Naive thymus-derived CD8-positive, alpha-beta T cell (primary cell): ENCODE measurements around the gene ARMC8. TPM values are rescaled to one million over a fixed set of nuclear protein-coding genes. Genes with fewer than 3 reads are reported as not detected.
"Not testable (repeated sequence)": the region's sequence is repeated elsewhere in the genome, so short reads cannot be mapped to it uniquely, and the experiment has no call there.

Experiments used
- ATAC-seq, 2 donors: fragments of 150-1000 bp; cut with Tn5 transposase in 1 of 2; sonication (Bioruptor Pico), chemical (Tn5 transposase) in 1 of 2; 1 replicate in 1 of 2; 2 replicates in 1 of 2; pipeline ENCODE4 v1.10.0; 2021; ENCODE audit warnings: mild to moderate bottlenecking in 2 of 2, moderate library complexity in 2 of 2
- POLR2A ChIA-PET: fragments of 350-600 bp; sonication (Branson Sonifier 250); formaldehyde crosslinking; loops from one replicate; lab custom pipeline; 2021; ENCODE audit warnings: antibody characterized with exemption; lab: Charles Lee
- DNase-seq, 10 donors: peaks; one replicate each; pipeline versions ENCODE4 v3.0.0 to v3.0.0-alpha.2; 2020 to 2022
- H3K27ac Mint-ChIP-seq, 10 donors: one replicate each; pipeline ENCODE4 v1.8.0; 2020 to 2022; ENCODE audit warnings: mild to moderate bottlenecking in 10 of 10, mixed read lengths in 10 of 10, moderate library complexity in 4 of 10, inconsistent platforms in 1 of 10
- H3K27me3 Mint-ChIP-seq, 5 donors: one replicate each; pipeline ENCODE4 v1.8.0; 2021 to 2022; ENCODE audit warnings: mixed read lengths in 5 of 5
- H3K36me3 Mint-ChIP-seq, 3 donors: one replicate each; pipeline ENCODE4 v1.8.0; 2020 to 2022; ENCODE audit warnings: mixed read lengths in 3 of 3, mild to moderate bottlenecking in 2 of 3, inconsistent platforms in 1 of 3
- H3K4me1 Mint-ChIP-seq, 4 donors: one replicate each; pipeline ENCODE4 v1.8.0; 2021 to 2022; ENCODE audit warnings: mixed read lengths in 4 of 4
- H3K4me3 Mint-ChIP-seq, 10 donors: one replicate each; pipeline ENCODE4 v1.8.0; 2020 to 2022; ENCODE audit warnings: mild to moderate bottlenecking in 10 of 10, mixed read lengths in 10 of 10, moderate library complexity in 6 of 10, inconsistent platforms in 1 of 10
- H3K9me3 Mint-ChIP-seq, 9 donors: one replicate each; pipeline ENCODE4 v1.8.0; 2020 to 2022; ENCODE audit warnings: mixed read lengths in 9 of 9, mild to moderate bottlenecking in 3 of 9, inconsistent platforms in 1 of 9, moderate library complexity in 1 of 9
- polyA plus RNA-seq, 3 donors: library from polyadenylated mRNA; unstranded; fragments of 300-500 nt; fragmentation: Illumina TruSeq; gene quantifications; one replicate each; pipeline ENCODE4 v1.2.3, GENCODE V29; 2021
- total RNA-seq, 8 experiments: library from RNA in 2 of 8; stranded (reverse) in 2 of 8; gene quantifications; one replicate each; pipeline ENCODE4 v1.2.3 and lab custom pipeline; 2021 to 2026

ARMC8 gene
- total RNA-seq (10 to 100 TPM; 69.5 to 75.0 TPM), polyA plus RNA-seq (10 to 100 TPM; 40.8 to 55.7 (median 44.1) TPM), total RNA-seq (lab: John Stamatoyannopoulos, UW) (63.0 to 101 (median 90.7) reads per million in 6 experiments)

GRCh38 chr3:138187296-138188012, at the start of gene ARMC8:
TSS of gene ARMC8 (plus strand) at chr3:138187301. CDS start at chr3:138187555, 254 bp downstream.
- Mint-ChIP-seq H3K4me1 (peaks cover 20 to 48% (median 45%) of the 10 kb centered on the region in 4 donors), H3K4me3 (peak within 1 kb of the TSS; percentile 93 to 98 (median 96))
- POLR2A ChIA-PET: interaction anchor here (1.2 to 4.2 kb wide), 6 partner anchors 9 to 421 kb away, joined by 3 to 53 read pairs (median 5); partner anchors contain the start of genes DBR1 and FAIM

GRCh38 chr3:138137861-138138260, 49.2 kb upstream of the ARMC8 start:
- H3K36me3 Mint-ChIP-seq: no peaks in the 10 kb centered on the region
- DNase-seq (no peak), ATAC-seq (no peak)
- H3K4me3 Mint-ChIP-seq: no peak overlapping the region
- H3K27ac Mint-ChIP-seq: no peak overlapping the region
- POLR2A ChIA-PET: no interaction called here
- H3K27me3 Mint-ChIP-seq: peaks cover 8 to 30% (median 11%) of the 10 kb centered on the region in 5 donors
- H3K9me3 Mint-ChIP-seq: no peaks in the 10 kb centered on the region
- H3K4me1 Mint-ChIP-seq: peaks cover 0 to 1% (median 0%) of the 10 kb centered on the region in 4 donors

More at GRCh38 chr3:138187296-138188012, at the start of gene ARMC8:
- DNase-seq: peak in 2 of 10 donors; percentile 50 to 93
- H3K27me3 Mint-ChIP-seq: peaks cover 0 to 12% (median 2%) of the 10 kb centered on the region in 5 donors
- no peaks in the 10 kb centered on the region for H3K9me3 Mint-ChIP-seq
- H3K27ac Mint-ChIP-seq: peak within 1 kb of the TSS; percentile 94 to 100 (median 96)
- ATAC-seq: peak; percentile 65 to 73
- H3K36me3 Mint-ChIP-seq: peaks cover 0 to 17% (median 0%) of the 10 kb centered on the region in 3 donors

- peaks cover 0 to 2% (median 0%) of the 10 kb centered on the region in 9 donors for H3K9me3 Mint-ChIP-seq
- POLR2A ChIA-PET: no interaction called here
- DNase-seq (no peak), ATAC-seq (no peak)
- peaks cover 8 to 30% (median 10%) of the 10 kb centered on the region in 5 donors for H3K27me3 Mint-ChIP-seq
- H3K36me3 Mint-ChIP-seq: no peaks in the 10 kb centered on the region
- no peak overlapping the region for H3K4me3 Mint-ChIP-seq
- no peak overlapping the region for H3K27ac Mint-ChIP-seq
- peaks cover 0 to 1% (median 0%) of the 10 kb centered on the region in 4 donors for H3K4me1 Mint-ChIP-seq
Measured at GRCh38 chr3:138139691-138140090, 47.4 kb upstream of the ARMC8 start.

- POLR2A ChIA-PET: no interaction called here
- Mint-ChIP-seq H3K4me3 (no peak overlapping the region), H3K27me3 (peaks cover 7 to 30% (median 10%) of the 10 kb centered on the region in 5 donors), H3K9me3 (peaks cover 0 to 2% (median 0%) of the 10 kb centered on the region in 9 donors), H3K4me1 (no peaks in the 10 kb centered on the region), H3K27ac (no peak overlapping the region), H3K36me3 (no peaks in the 10 kb centered on the region)
- no peak for ATAC-seq
- no peak for DNase-seq
Measured at GRCh38 chr3:138140940-138141339, 46.2 kb upstream of the ARMC8 start.

GRCh38 chr3:138142181-138142580, 44.9 kb upstream of the ARMC8 start:
- POLR2A ChIA-PET, DNase-seq, H3K9me3 Mint-ChIP-seq, H3K4me1 Mint-ChIP-seq, ATAC-seq, H3K36me3 Mint-ChIP-seq, H3K4me3 Mint-ChIP-seq, H3K27ac Mint-ChIP-seq: not testable (repeated sequence)
- H3K27me3 Mint-ChIP-seq: peaks cover 6 to 23% (median 10%) of the 10 kb centered on the region in 5 donors

- DNase-seq (no peak), ATAC-seq (no peak)
- Mint-ChIP-seq H3K4me1 (no peaks in the 10 kb centered on the region), H3K27me3 (peaks cover 0 to 4% (median 0%) of the 10 kb centered on the region in 5 donors), H3K27ac (no peak overlapping the region), H3K9me3 (peaks cover 2 to 10% (median 5%) of the 10 kb centered on the region in 9 donors), H3K4me3 (no peak overlapping the region), H3K36me3 (peaks cover 0 to 2% (median 0%) of the 10 kb centered on the region in 3 donors)
- POLR2A ChIA-PET: interaction anchor here (0.6 kb wide), 1 partner anchor 381 kb away, joined by 5 read pairs; no protein-coding TSS in a partner anchor
Measured at GRCh38 chr3:138148503-138148902, 38.6 kb upstream of the ARMC8 start.

GRCh38 chr3:138154534-138154933, 32.6 kb upstream of the ARMC8 start:
- DNase-seq: no peak
- POLR2A ChIA-PET: interaction anchor here (0.7 kb wide), 1 partner anchor 66 kb away, joined by 3 read pairs; no protein-coding TSS in a partner anchor
- Mint-ChIP-seq H3K27ac (no peak overlapping the region), H3K27me3 (peaks cover 0 to 2% (median 0%) of the 10 kb centered on the region in 5 donors), H3K4me1 (peaks cover 0 to 2% (median 0%) of the 10 kb centered on the region in 4 donors), H3K9me3 (peaks cover 4 to 23% (median 14%) of the 10 kb centered on the region in 9 donors), H3K36me3 (peaks cover 0 to 13% (median 3%) of the 10 kb centered on the region in 3 donors), H3K4me3 (no peak overlapping the region)
- ATAC-seq: no peak

GRCh38 chr3:138157743-138158142, 29.4 kb upstream of the ARMC8 start:
- Mint-ChIP-seq H3K36me3 (peaks cover 20 to 25% (median 21%) of the 10 kb centered on the region in 3 donors), H3K27ac (peak overlapping the region in 1 of 10 donors; percentile 41), H3K4me1 (peaks cover 0 to 2% (median 0%) of the 10 kb centered on the region in 4 donors), H3K4me3 (no peak overlapping the region), H3K9me3 (peaks cover 3 to 22% (median 13%) of the 10 kb centered on the region in 9 donors), H3K27me3 (peaks cover 0 to 2% (median 0%) of the 10 kb centered on the region in 5 donors)
- DNase-seq: no peak
- no peak for ATAC-seq
- POLR2A ChIA-PET: no interaction called here

- peaks cover 13 to 93% (median 39%) of the 10 kb centered on the region in 3 donors for H3K36me3 Mint-ChIP-seq
- H3K27me3 Mint-ChIP-seq: no peaks in the 10 kb centered on the region
Measured at GRCh38 chr3:138165061-138165460, 22.0 kb upstream of the ARMC8 start.

GRCh38 chr3:138172625-138173024, 14.5 kb upstream of the ARMC8 start:
- POLR2A ChIA-PET: interaction anchor here (5.1 kb wide), 1 partner anchor 14 kb away, joined by 53 read pairs; the partner anchor contains the start of gene ARMC8
- H3K4me3 Mint-ChIP-seq: peak overlapping the region in 9 of 10 donors; percentile 20 to 98 (median 45)
- peaks cover 10 to 45% (median 38%) of the 10 kb centered on the region in 4 donors for H3K4me1 Mint-ChIP-seq
- no peaks in the 10 kb centered on the region for H3K9me3 Mint-ChIP-seq
- ATAC-seq: no peak
- no peak for DNase-seq
- peaks cover 0 to 48% (median 2%) of the 10 kb centered on the region in 3 donors for H3K36me3 Mint-ChIP-seq
- H3K27me3 Mint-ChIP-seq: no peaks in the 10 kb centered on the region
- peak overlapping the region in 9 of 10 donors; percentile 24 to 97 (median 56) for H3K27ac Mint-ChIP-seq

More at GRCh38 chr3:138165061-138165460, 22.0 kb upstream of the ARMC8 start:
- DNase-seq (no peak), ATAC-seq (no peak)
- Mint-ChIP-seq H3K27ac (peak overlapping the region in 1 of 10 donors; percentile 64), H3K4me1 (peaks cover 7 to 10% (median 8%) of the 10 kb centered on the region in 4 donors), H3K4me3 (no peak overlapping the region), H3K9me3 (no peaks in the 10 kb centered on the region)
- POLR2A ChIA-PET: no interaction called here

- Mint-ChIP-seq H3K4me3 (peak overlapping the region; percentile 92 to 100 (median 98)), H3K36me3 (peaks cover 0 to 35% (median 2%) of the 10 kb centered on the region in 3 donors), H3K4me1 (peaks cover 10 to 45% (median 38%) of the 10 kb centered on the region in 4 donors), H3K9me3 (no peaks in the 10 kb centered on the region), H3K27ac (peak overlapping the region; percentile 95 to 99 (median 98)), H3K27me3 (no peaks in the 10 kb centered on the region)
- ATAC-seq: peak in 1 of 2 donors; percentile 9
- DNase-seq: no peak
- POLR2A ChIA-PET: interaction anchor here (0.7 to 5.1 kb wide), 7 partner anchors 9 to 1323 kb away, joined by 3 to 53 read pairs (median 4); partner anchors contain the start of genes ARMC8, COPB2 and FAIM
Measured at GRCh38 chr3:138173769-138174420, 13.2 kb upstream of the ARMC8 start.
